K562 (cell line): Measurements from ENCODE around the gene MARK2. TPM values are rescaled to one million over a fixed set of nuclear protein-coding genes. Genes with fewer than 3 reads are reported as not detected.

Experiments
- CAMTA2 ChIP-seq: fragments of 250-450 bp; sonication (Bioruptor Pico); conservative IDR thresholded peaks from 2 replicates; pipeline ENCODE4 v1.5.1; 2022
- CBFA2T2 ChIP-seq: fragments of 450-650 bp; conservative IDR thresholded peaks from 2 replicates; pipeline ENCODE4 v1.6.1; 2017; ENCODE audit warnings: mild to moderate bottlenecking
- CBFA2T3 ChIP-seq: fragments of 450-650 bp; IDR thresholded peaks from 2 replicates; pipeline ENCODE4 v1.6.1; 2017
- CBFB ChIP-seq: sonication (generic); formaldehyde crosslinking; IDR thresholded peaks from 2 replicates; pipeline ENCODE4 v1.4.0; 2020; ENCODE audit warnings: mild to moderate bottlenecking, missing genetic modification reagents
- CEBPB ChIP-seq: fragments of 450-650 bp; IDR thresholded peaks from 2 replicates; pipeline ENCODE4 v1.6.1; 2016; ENCODE audit warnings: missing genetic modification characterization, missing compliant biosample characterization
- DACH1 ChIP-seq: fragments of 450-650 bp; IDR thresholded peaks from 2 replicates; pipeline ENCODE4 v1.6.1; 2018; ENCODE audit not compliant: partially characterized antibody
- DPF2 ChIP-seq: fragments of 450-650 bp; IDR thresholded peaks from 2 replicates; pipeline ENCODE4 v1.6.1; 2016
- EGR1 ChIP-seq: fragments of 450-650 bp; conservative IDR thresholded peaks from 2 replicates; pipeline ENCODE4 v1.6.1; 2017; ENCODE audit warnings: mild to moderate bottlenecking
- HNRNPUL1 ChIP-seq: fragments of 200-400 bp; formaldehyde crosslinking; IDR thresholded peaks from 2 replicates; pipeline ENCODE4 v1.6.1; 2017; ENCODE audit warnings: low read length
- MBD2 ChIP-seq: sonication (generic); IDR thresholded peaks from 2 replicates; pipeline ENCODE4 v1.6.1; 2016; ENCODE audit warnings: low read depth, borderline replicate concordance
- NFE2 ChIP-seq: IDR thresholded peaks from 2 replicates; pipeline ENCODE4 v1.6.1; 2014; ENCODE audit warnings: antibody characterized with exemption, low read depth
- NRF1 ChIP-seq, 2 experiments: fragments of 450-650 bp; IDR thresholded peaks in 1 of 2; conservative IDR thresholded peaks in 1 of 2; 2 replicates each; pipeline ENCODE4 v1.6.1; 2014; ENCODE audit warnings: mild to moderate bottlenecking in 2 of 2
- RNF2 ChIP-seq: sonication (generic); IDR thresholded peaks from 2 replicates; pipeline ENCODE4 v1.6.1; 2016
- TEAD4 ChIP-seq, 2 experiments: sonication (generic) in 1 of 2; formaldehyde crosslinking in 1 of 2; IDR thresholded peaks; 2 replicates each; pipeline versions ENCODE4 v1.6.1 to v1.8.0; 2012 to 2022; ENCODE audit warnings: borderline replicate concordance in 1 of 2, inconsistent platforms in 1 of 2, low read length in 1 of 2, mild to moderate bottlenecking in 1 of 2, missing genetic modification reagents in 1 of 2
- U2AF2 ChIP-seq: fragments of 200-400 bp; formaldehyde crosslinking; optimal IDR thresholded peaks from 2 replicates; pipeline ENCODE3; 2017; ENCODE audit warnings: low read depth, mild to moderate bottlenecking, low read length
- ZNF212 ChIP-seq: fragments of 450-650 bp; formaldehyde crosslinking; IDR thresholded peaks from 2 replicates; pipeline ENCODE4 v1.4.0; 2020; ENCODE audit warnings: mild to moderate bottlenecking
- ZNF445 ChIP-seq: fragments of 250-450 bp; sonication (Bioruptor Pico); IDR thresholded peaks from 2 replicates; pipeline ENCODE4 v1.4.0; 2020; ENCODE audit warnings: low read depth, mild to moderate bottlenecking, moderate library complexity
- ZNF586 ChIP-seq: fragments of 450-650 bp; formaldehyde crosslinking; conservative IDR thresholded peaks from 2 replicates; pipeline ENCODE4 v1.4.0; 2020; ENCODE audit warnings: mild to moderate bottlenecking, moderate library complexity
- polyA plus RNA-seq, 8 experiments: library from polyadenylated mRNA; depleted of rRNA in 4 of 8; stranded (reverse) in 5 of 8; unstranded in 3 of 8; fragments of >200 nt; fragmentation: Nextera tagmentation in 2 of 8; fragmentation: Illumina TruSeq in 1 of 8; extraction: Ambion mirVana in 2 of 8; extraction: Trizol in 1 of 8; gene quantifications; 2 replicates each; pipeline versions ENCODE4 v1.2.1 to v1.2.3, GENCODE V29; 2011 to 2014; ENCODE audit warnings: inconsistent platforms in 1 of 8, missing spikeins in 1 of 8
- total RNA-seq, 7 experiments: library from RNA; depleted of rRNA in 6 of 7; stranded (reverse); fragments of >200 nt in 6 of 7; fragmentation: Illumina TruSeq in 2 of 7; extraction: Trizol in 2 of 7; gene quantifications; 2 replicates each; pipeline versions ENCODE4 v1.2.1 to v1.2.3, GENCODE V29; 2011 to 2021; ENCODE audit warnings: low replicate concordance in 1 of 7
- TF ChIP-seq, protein P1 (sequence below), 2 experiments: IDR thresholded peaks; 2 replicates each; pipeline ENCODE4 v1.6.1; 2011; ENCODE audit warnings: borderline replicate concordance in 1 of 2, control low read depth in 1 of 2, low read depth in 1 of 2, low read length in 1 of 2, mild to moderate bottlenecking in 1 of 2, mixed read lengths in 1 of 2, moderate library complexity in 1 of 2; ENCODE audit not compliant: insufficient read depth in 1 of 2, insufficient read length in 1 of 2, poor library complexity in 1 of 2, severe bottlenecking in 1 of 2; ENCODE audit errors: extremely low read depth in 1 of 2
- TF ChIP-seq, protein P2 (sequence below): fragments of 450-650 bp; IDR thresholded peaks from 2 replicates; pipeline ENCODE4 v1.6.1; 2017; ENCODE audit warnings: antibody characterized with exemption
- TF ChIP-seq, protein P3 (sequence below): fragments of 250-450 bp; sonication (Bioruptor Pico); IDR thresholded peaks from 2 replicates; pipeline ENCODE4 v1.5.0; 2021; ENCODE audit warnings: mild to moderate bottlenecking, borderline replicate concordance
- TF ChIP-seq, protein P4 (sequence below): fragments of 250-450 bp; sonication (Bioruptor Pico); IDR thresholded peaks from 2 replicates; pipeline ENCODE4 v1.4.0; 2020; ENCODE audit warnings: mild to moderate bottlenecking, moderate library complexity

The MARK2 gene
- total and polyA plus RNA-seq, 9 of the 15 experiments (the other 6 are each of a cell fraction or from before 2014, with no cell fraction given): 0.32 to 43.5 (median 15.1) TPM

DNA sequence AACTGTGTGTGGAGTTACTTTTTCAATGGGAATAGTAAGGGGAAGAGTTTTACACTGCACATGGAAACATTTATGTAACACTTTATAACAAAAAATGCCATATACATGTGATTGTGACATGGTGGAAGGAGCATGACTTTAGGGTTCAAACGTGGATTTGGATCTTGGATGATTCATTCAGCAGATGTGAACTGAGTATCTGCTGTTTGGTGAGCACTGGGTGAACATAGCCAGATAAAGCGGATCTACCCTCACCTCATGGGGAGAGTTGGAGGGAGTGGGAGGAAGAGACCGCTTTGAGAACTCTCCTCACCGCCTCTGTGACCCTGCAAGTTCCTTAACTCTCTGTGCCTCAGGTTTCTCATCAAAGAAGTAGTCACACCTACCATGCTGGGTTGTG, 103.0 kb downstream of the MARK2 start (continued):
- TF ChIP-seq ZNF586 (CRISPR knock-in tag): no peak
- TF ChIP-seq, protein P1, sequence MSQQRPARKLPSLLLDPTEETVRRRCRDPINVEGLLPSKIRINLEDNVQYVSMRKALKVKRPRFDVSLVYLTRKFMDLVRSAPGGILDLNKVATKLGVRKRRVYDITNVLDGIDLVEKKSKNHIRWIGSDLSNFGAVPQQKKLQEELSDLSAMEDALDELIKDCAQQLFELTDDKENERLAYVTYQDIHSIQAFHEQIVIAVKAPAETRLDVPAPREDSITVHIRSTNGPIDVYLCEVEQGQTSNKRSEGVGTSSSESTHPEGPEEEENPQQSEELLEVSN (IDR thresholded peaks at IDR 0.05; ENCODE audit: borderline replicate concordance in 1 of 2, extremely low read depth in 1 of 2, insufficient read depth in 1 of 2, insufficient read length in 1 of 2, low read depth in 1 of 2, low read length in 1 of 2, poor library complexity in 1 of 2, severe bottlenecking in 1 of 2): no peak
- TF ChIP-seq CBFA2T3: peak; percentile 86
- no peak for TF ChIP-seq NRF1 (conservative IDR thresholded peaks at IDR 0.05 in 1 of 2, IDR thresholded peaks at IDR 0.05 in 1 of 2)
- TF ChIP-seq, protein P2, sequence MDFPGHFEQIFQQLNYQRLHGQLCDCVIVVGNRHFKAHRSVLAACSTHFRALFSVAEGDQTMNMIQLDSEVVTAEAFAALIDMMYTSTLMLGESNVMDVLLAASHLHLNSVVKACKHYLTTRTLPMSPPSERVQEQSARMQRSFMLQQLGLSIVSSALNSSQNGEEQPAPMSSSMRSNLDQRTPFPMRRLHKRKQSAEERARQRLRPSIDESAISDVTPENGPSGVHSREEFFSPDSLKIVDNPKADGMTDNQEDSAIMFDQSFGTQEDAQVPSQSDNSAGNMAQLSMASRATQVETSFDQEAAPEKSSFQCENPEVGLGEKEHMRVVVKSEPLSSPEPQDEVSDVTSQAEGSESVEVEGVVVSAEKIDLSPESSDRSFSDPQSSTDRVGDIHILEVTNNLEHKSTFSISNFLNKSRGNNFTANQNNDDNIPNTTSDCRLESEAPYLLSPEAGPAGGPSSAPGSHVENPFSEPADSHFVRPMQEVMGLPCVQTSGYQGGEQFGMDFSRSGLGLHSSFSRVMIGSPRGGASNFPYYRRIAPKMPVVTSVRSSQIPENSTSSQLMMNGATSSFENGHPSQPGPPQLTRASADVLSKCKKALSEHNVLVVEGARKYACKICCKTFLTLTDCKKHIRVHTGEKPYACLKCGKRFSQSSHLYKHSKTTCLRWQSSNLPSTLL: no peak
- no peak for TF ChIP-seq ZNF212 (CRISPR knock-in tag)
- peak; percentile 69; the same call in 1 of the 2 replicates for TF ChIP-seq TEAD4 (IDR thresholded peaks at IDR 0.05; ENCODE audit: low read length)
- TF ChIP-seq TEAD4 (CRISPR knock-in tag; IDR thresholded peaks at IDR 0.05; ENCODE audit: borderline replicate concordance): no peak
- peak; percentile 70 for TF ChIP-seq CBFA2T2
- TF ChIP-seq HNRNPUL1: no peak
- no peak for TF ChIP-seq DACH1
- TF ChIP-seq NFE2: no peak
- TF ChIP-seq CEBPB: no peak
- peak; percentile 83 for TF ChIP-seq DPF2
- TF ChIP-seq MBD2: no peak
- no peak for TF ChIP-seq CAMTA2
- TF ChIP-seq, protein P3, sequence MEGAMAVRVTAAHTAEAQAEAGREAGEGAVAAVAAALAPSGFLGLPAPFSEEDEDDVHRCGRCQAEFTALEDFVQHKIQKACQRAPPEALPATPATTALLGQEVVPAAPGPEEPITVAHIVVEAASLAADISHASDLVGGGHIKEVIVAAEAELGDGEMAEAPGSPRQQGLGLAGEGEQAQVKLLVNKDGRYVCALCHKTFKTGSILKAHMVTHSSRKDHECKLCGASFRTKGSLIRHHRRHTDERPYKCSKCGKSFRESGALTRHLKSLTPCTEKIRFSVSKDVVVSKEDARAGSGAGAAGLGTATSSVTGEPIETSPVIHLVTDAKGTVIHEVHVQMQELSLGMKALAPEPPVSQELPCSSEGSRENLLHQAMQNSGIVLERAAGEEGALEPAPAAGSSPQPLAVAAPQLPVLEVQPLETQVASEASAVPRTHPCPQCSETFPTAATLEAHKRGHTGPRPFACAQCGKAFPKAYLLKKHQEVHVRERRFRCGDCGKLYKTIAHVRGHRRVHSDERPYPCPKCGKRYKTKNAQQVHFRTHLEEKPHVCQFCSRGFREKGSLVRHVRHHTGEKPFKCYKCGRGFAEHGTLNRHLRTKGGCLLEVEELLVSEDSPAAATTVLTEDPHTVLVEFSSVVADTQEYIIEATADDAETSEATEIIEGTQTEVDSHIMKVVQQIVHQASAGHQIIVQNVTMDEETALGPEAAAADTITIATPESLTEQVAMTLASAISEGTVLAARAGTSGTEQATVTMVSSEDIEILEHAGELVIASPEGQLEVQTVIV: no peak
- TF ChIP-seq EGR1: peak; percentile 65
- TF ChIP-seq RNF2: no peak; the same call in 1 of the 2 replicates
- no peak for TF ChIP-seq CBFB (CRISPR knock-in tag)
- no peak for TF ChIP-seq ZNF445
- TF ChIP-seq, protein P4, sequence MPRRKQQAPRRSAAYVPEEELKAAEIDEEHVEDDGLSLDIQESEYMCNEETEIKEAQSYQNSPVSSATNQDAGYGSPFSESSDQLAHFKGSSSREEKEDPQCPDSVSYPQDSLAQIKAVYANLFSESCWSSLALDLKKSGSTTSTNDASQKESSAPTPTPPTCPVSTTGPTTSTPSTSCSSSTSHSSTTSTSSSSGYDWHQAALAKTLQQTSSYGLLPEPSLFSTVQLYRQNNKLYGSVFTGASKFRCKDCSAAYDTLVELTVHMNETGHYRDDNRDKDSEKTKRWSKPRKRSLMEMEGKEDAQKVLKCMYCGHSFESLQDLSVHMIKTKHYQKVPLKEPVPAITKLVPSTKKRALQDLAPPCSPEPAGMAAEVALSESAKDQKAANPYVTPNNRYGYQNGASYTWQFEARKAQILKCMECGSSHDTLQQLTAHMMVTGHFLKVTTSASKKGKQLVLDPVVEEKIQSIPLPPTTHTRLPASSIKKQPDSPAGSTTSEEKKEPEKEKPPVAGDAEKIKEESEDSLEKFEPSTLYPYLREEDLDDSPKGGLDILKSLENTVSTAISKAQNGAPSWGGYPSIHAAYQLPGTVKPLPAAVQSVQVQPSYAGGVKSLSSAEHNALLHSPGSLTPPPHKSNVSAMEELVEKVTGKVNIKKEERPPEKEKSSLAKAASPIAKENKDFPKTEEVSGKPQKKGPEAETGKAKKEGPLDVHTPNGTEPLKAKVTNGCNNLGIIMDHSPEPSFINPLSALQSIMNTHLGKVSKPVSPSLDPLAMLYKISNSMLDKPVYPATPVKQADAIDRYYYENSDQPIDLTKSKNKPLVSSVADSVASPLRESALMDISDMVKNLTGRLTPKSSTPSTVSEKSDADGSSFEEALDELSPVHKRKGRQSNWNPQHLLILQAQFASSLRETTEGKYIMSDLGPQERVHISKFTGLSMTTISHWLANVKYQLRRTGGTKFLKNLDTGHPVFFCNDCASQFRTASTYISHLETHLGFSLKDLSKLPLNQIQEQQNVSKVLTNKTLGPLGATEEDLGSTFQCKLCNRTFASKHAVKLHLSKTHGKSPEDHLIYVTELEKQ (CRISPR knock-in tag): no peak
- no peak for TF ChIP-seq U2AF2
